KG1 (cell line): ENCODE data around the gene DNAJC17.

Source experiments
- DNase-seq: peaks from one replicate; lab custom pipeline; 2025; lab: John Stamatoyannopoulos, UW

DNAJC17 gene

DNA sequence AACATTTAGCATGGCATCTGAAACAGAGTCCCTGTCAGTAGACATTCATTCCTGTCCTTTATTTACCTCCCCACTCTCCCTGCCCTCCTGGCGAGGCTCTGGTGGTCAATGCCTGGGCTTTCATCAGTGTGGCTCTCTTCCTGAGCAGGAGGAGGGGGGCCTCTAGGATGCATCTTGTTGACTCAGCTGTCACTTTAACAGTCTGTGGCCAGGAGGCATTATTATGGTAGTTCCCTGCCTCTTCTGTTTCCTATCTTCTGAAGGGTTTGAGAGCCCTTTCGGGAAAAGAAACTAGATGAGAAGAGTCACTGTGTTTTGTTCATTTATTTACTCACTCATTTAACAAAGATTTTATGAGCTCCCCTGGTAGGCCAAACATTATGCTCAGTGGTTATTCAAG is 23.6 kb upstream of the DNAJC17 start:
- DNase-seq: no peak

- DNase-seq: no peak
Measured at GRCh38 chr15:40829115-40829514, 21.8 kb upstream of the DNAJC17 start.

GRCh38 chr15:40828447-40829036 is 21.3 kb upstream of the DNAJC17 start, which contains the start of gene PPP1R14D:
TSS of gene PPP1R14D (minus strand) at chr15:40828708. CDS start at chr15:40828641, 67 bp downstream.
- DNase-seq: no peak

- no peak for DNase-seq
Measured at GRCh38 chr15:40826423-40827075, 19.3 kb upstream of the DNAJC17 start.

GRCh38 chr15:40825661-40826422 is 18.6 kb upstream of the DNAJC17 start:
- no peak for DNase-seq

- no peak for DNase-seq
Measured at GRCh38 chr15:40823572-40824343, 16.5 kb upstream of the DNAJC17 start.

- DNase-seq: no peak
Measured at GRCh38 chr15:40821195-40821594, 13.9 kb upstream of the DNAJC17 start.

DNA sequence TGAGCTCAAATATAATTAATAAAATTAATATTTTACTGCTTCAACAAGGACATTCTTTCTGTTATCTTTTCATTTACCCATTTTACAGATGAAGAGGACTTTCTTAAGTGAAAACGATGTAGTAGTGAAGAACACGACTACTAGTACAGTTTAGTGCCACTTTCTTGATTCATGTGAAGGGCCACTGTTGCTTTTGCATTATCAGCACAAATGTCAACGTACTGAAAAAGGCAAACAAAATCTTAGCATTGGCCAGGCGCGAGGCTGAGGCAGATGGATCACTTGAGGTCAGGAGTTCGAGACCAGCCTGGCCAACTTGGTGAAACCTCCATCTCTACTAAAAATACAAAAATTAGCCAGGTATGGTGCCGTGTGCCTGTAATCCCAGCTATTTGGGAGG is 11.8 kb upstream of the DNAJC17 start:
- DNase-seq: no peak

- no peak for DNase-seq
Measured at GRCh38 chr15:40815042-40815698, 7.9 kb upstream of the DNAJC17 start.

DNA sequence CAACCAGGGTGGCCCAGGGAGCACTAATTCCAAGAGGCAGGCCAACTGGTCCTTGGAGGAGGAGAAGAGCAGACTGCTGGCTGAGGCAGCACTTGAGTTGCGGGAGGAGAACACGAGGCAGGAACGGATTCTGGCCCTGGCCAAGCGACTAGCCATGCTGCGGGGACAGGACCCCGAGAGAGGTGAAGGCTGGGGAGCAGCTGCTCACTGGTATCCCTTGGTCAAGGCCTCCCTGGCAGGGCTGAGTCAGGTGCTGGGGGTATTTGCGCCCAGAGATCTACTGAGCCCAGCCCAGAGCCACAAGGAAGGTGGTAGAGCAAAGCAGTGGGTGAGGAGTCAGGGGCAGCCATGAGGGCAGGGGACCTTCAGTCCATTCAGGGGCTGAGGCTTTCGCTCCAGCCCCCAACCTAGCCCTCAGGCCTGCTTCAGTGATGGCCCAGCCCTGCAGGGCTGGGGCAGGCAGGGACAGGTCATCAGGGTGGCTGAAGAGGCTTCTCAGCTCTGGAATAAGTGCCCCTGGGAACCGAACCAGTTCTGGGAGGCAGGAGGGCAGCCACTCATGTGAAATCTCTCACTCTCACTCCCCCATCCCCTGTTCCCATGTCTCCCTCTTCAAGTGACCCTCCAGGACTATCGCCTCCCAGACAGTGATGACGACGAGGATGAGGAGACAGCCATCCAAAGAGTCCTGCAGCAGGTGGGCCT is 5.6 kb upstream of the DNAJC17 start:
- DNase-seq: no peak

GRCh38 chr15:40808861-40809450 is 1.7 kb upstream of the DNAJC17 start:
- no peak for DNase-seq

DNA sequence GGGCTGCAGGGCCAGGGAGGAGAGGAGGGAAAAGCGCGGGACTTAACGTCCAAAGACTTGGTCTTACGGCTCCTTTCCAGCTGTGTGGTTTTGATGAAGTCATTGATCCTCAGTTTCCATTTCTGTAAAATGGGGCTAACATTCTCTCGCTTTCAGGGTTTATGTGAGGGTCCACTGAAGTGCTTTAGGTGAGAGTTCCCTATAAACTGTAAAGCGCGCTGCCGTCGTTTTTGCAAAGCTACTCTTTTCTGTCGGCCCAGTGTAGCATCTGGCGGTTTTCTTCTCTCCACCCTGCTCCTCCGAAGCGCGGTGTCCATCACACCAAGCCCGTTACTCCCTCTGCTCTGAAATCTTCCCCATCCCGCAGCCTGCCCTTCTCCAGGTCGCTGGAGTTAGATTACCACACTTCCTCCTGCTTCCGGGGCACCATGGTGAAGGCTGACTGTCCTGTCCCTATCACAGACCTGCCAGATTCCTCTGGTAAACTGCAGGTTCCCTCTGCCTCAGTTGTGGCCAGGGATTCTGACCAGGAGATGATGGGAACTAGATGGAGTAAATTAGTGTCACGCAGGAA is 702 bp upstream of the DNAJC17 start:
- no peak for DNase-seq

DNA sequence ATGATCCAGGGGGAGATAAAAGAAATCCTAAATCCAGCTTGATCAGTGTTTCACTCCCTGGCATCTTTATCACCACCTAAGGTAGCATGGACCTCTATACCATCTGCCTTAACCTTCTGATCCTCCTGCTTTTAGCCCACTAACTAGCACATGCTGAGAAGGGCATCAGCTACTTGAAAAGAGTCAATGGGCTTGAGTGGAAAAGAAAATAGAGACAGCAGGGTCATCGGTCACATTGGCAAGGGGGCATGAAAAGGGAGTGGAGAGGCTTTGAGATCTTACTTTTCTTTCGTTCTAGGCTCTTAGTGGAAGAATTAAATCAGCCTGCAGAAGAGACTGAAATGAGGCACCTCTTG is 623 bp downstream of the DNAJC17 start:
- no peak for DNase-seq

GRCh38 chr15:40803688-40804087 is 3.6 kb downstream of the DNAJC17 start:
- no peak for DNase-seq

GRCh38 chr15:40803076-40803475 is 4.2 kb downstream of the DNAJC17 start:
- DNase-seq: no peak

- no peak for DNase-seq
Measured at GRCh38 chr15:40799523-40799922, 7.8 kb downstream of the DNAJC17 start.

- DNase-seq: no peak
Measured at GRCh38 chr15:40796512-40796911, 10.8 kb downstream of the DNAJC17 start.

DNA sequence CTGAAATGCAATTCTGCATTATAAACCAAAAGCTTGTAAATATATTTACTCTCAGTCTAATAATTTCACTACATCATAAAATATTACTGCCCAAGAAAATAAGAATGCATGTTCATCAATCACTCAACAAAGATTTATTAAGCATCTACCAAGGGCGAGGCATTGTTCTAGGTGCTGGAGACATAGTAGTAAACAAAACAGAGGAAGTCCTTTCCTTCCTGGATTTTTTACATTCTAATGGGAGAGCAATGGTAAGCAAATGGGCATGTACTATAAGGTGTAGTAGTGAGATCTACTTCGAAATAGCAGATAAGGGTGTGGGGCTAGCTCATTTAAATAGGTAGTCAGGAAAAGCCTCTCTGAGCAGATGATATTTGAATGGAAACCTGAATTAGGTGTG is 11.2 kb downstream of the DNAJC17 start:
- no peak for DNase-seq

DNA sequence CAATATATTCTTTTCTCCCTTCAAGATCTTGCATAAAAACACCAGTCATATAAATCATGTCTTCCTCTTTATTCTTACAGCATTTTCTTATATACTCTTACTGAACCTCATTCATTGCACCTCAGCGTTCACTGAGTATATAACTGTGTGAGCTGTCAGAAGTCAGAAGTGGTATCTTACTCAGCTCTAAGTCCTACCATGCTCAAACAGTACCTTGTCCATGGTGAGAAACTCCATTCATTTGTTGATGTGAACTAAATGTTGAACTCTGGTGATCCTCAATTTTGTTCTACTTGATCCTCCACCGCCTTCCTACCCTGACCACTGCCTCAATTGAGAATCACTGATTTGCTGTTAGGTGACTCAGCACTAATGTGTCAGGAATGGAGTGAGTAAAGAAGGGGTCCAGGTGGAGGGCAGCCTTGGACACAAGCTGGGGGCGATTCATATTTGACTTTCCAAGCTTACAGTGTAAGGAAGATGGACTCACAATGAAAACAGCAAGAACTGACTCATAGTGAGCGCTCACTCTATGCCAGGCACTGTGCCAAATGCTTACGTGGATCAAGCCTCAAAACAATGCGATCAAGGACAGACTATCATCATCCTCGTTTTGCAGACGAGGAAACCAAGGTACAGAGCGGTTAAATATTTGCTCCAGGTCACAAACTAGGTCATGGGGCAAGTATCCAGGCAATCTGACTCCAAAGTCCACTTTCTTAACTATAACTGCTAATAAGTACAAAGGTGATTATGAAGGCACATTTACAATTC is 13.9 kb downstream of the DNAJC17 start:
- no peak for DNase-seq

GRCh38 chr15:40792394-40792793 is 14.9 kb downstream of the DNAJC17 start:
- DNase-seq: no peak
